ENCODE measurements around the gene EIF4A3.

EIF4A3 gene

GRCh38 chr17:80111702-80112470 lies 35.0 kb downstream of the EIF4A3 start:
- no peaks in the 10 kb centered on the region for H3K36me3 ChIP-seq (ENCODE audit: insufficient read depth, low read length)
- H4K20me1 ChIP-seq (ENCODE audit: insufficient read depth, low read length, poor library complexity, severe bottlenecking) = no peaks in the 10 kb centered on the region
- no peaks in the 10 kb centered on the region for H3K9me3 ChIP-seq (ENCODE audit: insufficient read depth, low read depth, low read length)
- no peak overlapping the region for H3K4me2 ChIP-seq (ENCODE audit: low read depth, low read length, poor library complexity, severe bottlenecking)
- no peak overlapping the region for H3K4me3 ChIP-seq (ENCODE audit: low read length, poor library complexity, severe bottlenecking)
- no peaks in the 10 kb centered on the region for H3K9me2 ChIP-seq (replicated peaks; ENCODE audit: low read depth, low read length)
- no peaks in the 10 kb centered on the region for H3K4me1 ChIP-seq (ENCODE audit: insufficient read depth, low read length, poor library complexity, severe bottlenecking)
- H3K79me2 ChIP-seq (ENCODE audit: insufficient read depth, low read length) = no peaks in the 10 kb centered on the region
- no peak overlapping the region for H3K9ac ChIP-seq (ENCODE audit: low read depth, low read length, poor library complexity, severe bottlenecking)
- TF ChIP-seq EZH2phosphoT487 (IDR thresholded peaks at IDR 0.05; ENCODE audit: borderline replicate concordance) (no peak), CTCF (conservative IDR thresholded peaks at IDR 0.05; ENCODE audit: low read length) (no peak; the same call in 1 of the 2 replicates)
- H3F3A ChIP-seq (ENCODE audit: low read depth) = no peaks in the 10 kb centered on the region
- no peak overlapping the region for H2AFZ ChIP-seq (ENCODE audit: low read length)
- H3K27me3 ChIP-seq (ENCODE audit: insufficient read depth, low read length, poor library complexity, severe bottlenecking) = no peaks in the 10 kb centered on the region

- Histone ChIP-seq H3F3A (ENCODE audit: low read depth) (no peaks in the 10 kb centered on the region), H3K9me3 (ENCODE audit: insufficient read depth, low read depth, low read length) (no peaks in the 10 kb centered on the region), H3K36me3 (ENCODE audit: insufficient read depth, low read length) (no peaks in the 10 kb centered on the region), H3K4me1 (ENCODE audit: insufficient read depth, low read length, poor library complexity, severe bottlenecking) (no peaks in the 10 kb centered on the region), H3K79me2 (ENCODE audit: insufficient read depth, low read length) (no peaks in the 10 kb centered on the region), H3K9ac (ENCODE audit: low read depth, low read length, poor library complexity, severe bottlenecking) (no peak overlapping the region), H3K4me3 (ENCODE audit: low read length, poor library complexity, severe bottlenecking) (no peak overlapping the region), H3K4me2 (ENCODE audit: low read depth, low read length, poor library complexity, severe bottlenecking) (no peak overlapping the region), H4K20me1 (ENCODE audit: insufficient read depth, low read length, poor library complexity, severe bottlenecking) (no peaks in the 10 kb centered on the region), H2AFZ (ENCODE audit: low read length) (no peak overlapping the region), H3K9me2 (replicated peaks; ENCODE audit: low read depth, low read length) (no peaks in the 10 kb centered on the region), H3K27me3 (ENCODE audit: insufficient read depth, low read length, poor library complexity, severe bottlenecking) (no peaks in the 10 kb centered on the region)
- no peak for TF ChIP-seq EZH2phosphoT487 (IDR thresholded peaks at IDR 0.05; ENCODE audit: borderline replicate concordance)
- no peak for TF ChIP-seq CTCF (conservative IDR thresholded peaks at IDR 0.05; ENCODE audit: low read length)
These were observed 35.8 kb downstream of the EIF4A3 start for GRCh38 chr17:80110927-80111701.

- Histone ChIP-seq H3K79me2 (ENCODE audit: insufficient read depth, low read length) (no peaks in the 10 kb centered on the region), H4K20me1 (ENCODE audit: insufficient read depth, low read length, poor library complexity, severe bottlenecking) (no peaks in the 10 kb centered on the region), H2AFZ (ENCODE audit: low read length) (no peak overlapping the region), H3K36me3 (ENCODE audit: insufficient read depth, low read length) (no peaks in the 10 kb centered on the region), H3K9me3 (ENCODE audit: insufficient read depth, low read depth, low read length) (no peaks in the 10 kb centered on the region), H3K4me1 (ENCODE audit: insufficient read depth, low read length, poor library complexity, severe bottlenecking) (no peaks in the 10 kb centered on the region), H3K9me2 (replicated peaks; ENCODE audit: low read depth, low read length) (no peaks in the 10 kb centered on the region), H3K27me3 (ENCODE audit: insufficient read depth, low read length, poor library complexity, severe bottlenecking) (no peaks in the 10 kb centered on the region), H3K4me3 (ENCODE audit: low read length, poor library complexity, severe bottlenecking) (no peak overlapping the region), H3K4me2 (ENCODE audit: low read depth, low read length, poor library complexity, severe bottlenecking) (no peak overlapping the region), H3K9ac (ENCODE audit: low read depth, low read length, poor library complexity, severe bottlenecking) (no peak overlapping the region), H3F3A (ENCODE audit: low read depth) (no peaks in the 10 kb centered on the region)
- no peak for TF ChIP-seq EZH2phosphoT487 (IDR thresholded peaks at IDR 0.05; ENCODE audit: borderline replicate concordance)
These were observed 36.5 kb downstream of the EIF4A3 start for GRCh38 chr17:80110447-80110812.
